ENCODE data around the gene LMBR1L.
"Not testable (repeated sequence)": the region's sequence is repeated elsewhere in the genome, so short reads cannot be mapped to it uniquely, and the experiment has no call there.

Gene LMBR1L

DNA sequence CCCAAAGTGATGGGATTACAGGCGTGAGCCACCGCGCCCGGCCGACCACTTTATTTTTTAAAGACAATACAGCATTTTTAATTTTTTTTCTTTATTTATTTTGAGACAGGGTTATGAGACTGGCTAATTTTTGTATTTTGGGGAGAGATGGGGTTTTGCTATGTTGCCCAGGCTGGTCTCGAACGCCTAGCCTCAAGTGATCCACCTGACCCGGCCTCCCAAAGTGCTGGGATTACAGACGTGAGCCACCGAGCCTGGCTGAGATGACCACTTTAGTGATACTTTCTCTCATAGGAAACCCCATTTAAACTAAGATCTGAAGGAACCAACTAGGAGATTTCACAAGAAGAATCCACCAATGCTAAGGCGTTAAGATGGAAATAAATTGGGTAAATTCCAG lies 39.7 kb downstream of the LMBR1L start:
- ATAC-seq: no peak
- Mint-ChIP-seq H3K27ac (peak overlapping the region; percentile 84), H3K9me3 (no peaks in the 10 kb centered on the region), H3K4me1 (peaks cover 18% of the 10 kb centered on the region), H3K4me3 (no peak overlapping the region), H3K27me3 (no peaks in the 10 kb centered on the region), H3K36me3 (no peaks in the 10 kb centered on the region)

DNA sequence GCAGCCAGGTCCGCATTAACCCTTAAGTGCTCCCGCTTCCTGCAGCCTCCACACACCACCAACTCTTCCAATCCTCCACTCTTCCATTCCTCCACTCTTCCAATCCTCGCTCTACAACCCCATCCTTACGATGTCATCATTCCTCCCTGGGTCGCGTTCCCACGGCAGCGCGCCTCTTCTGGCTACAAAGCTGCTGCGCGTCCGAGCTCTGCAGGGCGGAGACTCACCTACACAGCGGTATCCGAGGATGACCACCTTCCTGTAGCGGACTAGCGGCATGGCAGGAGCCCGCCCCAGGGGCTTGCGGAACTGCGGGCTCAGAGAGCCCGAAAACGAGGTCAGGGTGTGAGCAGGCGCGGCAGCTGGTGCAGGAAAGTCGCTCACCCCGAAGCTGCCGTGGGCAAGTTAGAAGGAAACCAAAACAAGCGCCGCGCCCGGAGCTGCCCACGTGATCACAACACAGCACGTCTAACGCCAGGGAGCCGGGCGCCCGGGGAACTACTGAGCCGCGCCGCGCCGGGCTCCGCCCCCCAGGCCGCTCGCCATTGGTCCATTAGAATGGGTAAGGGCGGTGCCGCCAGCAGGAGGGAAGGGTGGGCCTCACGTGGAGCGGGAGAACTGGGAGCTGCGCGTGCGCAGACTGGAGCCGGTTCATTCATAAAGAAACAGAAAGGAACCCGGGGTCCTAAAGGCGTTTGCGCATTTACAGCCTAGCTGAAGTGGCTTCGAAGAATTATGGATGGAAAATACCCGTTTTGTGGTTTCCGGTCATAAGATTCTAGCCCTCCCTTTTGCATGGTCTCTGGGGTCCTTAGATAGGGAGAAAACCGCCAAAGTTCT lies 40.9 kb downstream of the LMBR1L start, which contains the start of gene RHEBL1:
RHEBL1 (minus strand) TSS at position 473 of the 840 bp plus-strand sequence; CDS start at position 279, 194 bp downstream.
- H3K9me3 Mint-ChIP-seq: no peaks in the 10 kb centered on the region
- H3K36me3 Mint-ChIP-seq: no peaks in the 10 kb centered on the region
- ATAC-seq: peak; percentile 100

DNA sequence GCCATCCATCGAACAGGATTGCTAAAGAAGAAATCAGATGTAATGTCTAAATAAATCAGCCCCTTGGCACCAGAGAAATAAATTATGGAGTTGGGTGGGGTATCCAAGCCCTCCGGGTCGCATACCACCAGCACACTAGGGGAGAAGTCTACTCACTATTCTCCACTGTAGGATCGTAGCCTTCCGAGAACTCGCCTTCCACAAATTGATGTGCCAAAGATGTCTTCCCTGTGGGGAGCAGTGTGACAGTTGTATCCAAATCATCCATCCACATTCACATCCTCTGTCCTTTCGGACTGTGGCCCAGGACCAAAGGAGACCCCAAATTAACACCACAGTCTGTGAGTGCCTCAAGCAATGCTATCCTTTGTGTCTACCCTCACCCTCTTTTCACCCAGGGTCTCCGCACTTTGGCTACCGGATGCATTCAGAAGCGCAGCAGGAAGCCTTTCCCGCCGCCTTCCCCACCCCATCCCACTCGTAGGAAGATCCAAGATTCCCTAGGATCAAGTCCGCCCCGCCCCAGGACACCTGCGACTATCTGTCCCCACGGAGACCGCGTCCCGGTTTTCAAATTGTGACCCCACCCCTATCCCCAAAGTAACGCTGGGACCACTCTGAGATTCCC lies 41.7 kb downstream of the LMBR1L start:
- Mint-ChIP-seq H3K9me3 (no peaks in the 10 kb centered on the region), H3K27ac (peak overlapping the region; percentile 84), H3K36me3 (no peaks in the 10 kb centered on the region), H3K4me1 (peaks cover 21% of the 10 kb centered on the region), H3K4me3 (peak overlapping the region; percentile 94), H3K27me3 (no peaks in the 10 kb centered on the region)
- ATAC-seq: no peak

More for the DNA sequence above, 40.9 kb downstream of the LMBR1L start, which contains the start of gene RHEBL1:
- H3K27ac Mint-ChIP-seq: peak within 1 kb of the TSS; percentile 84
- peak within 1 kb of the TSS; percentile 94 for H3K4me3 Mint-ChIP-seq
- H3K27me3 Mint-ChIP-seq: no peaks in the 10 kb centered on the region
- peaks cover 18% of the 10 kb centered on the region for H3K4me1 Mint-ChIP-seq

DNA sequence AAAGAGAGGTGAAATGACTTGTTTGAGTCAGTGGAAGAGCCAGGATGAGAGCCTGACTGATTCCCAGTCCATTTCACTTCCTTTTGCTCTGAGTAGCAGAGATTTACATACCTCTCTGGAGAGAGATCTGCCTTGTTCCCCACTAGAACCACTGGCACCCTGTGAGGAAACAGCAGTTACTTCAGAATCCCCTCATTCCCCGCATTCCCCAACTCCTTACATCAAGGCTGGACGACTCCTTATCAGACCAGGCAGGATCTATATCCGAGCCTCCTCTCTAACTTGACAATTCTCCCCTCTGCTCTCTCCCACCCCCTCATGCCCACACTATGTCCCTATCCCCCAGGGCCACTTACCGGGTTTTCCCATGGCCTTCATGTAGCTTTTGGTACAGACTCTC lies 44.5 kb downstream of the LMBR1L start:
- H3K4me3 Mint-ChIP-seq: no peak overlapping the region
- no peak for ATAC-seq
- H3K36me3 Mint-ChIP-seq: no peaks in the 10 kb centered on the region
- peaks cover 29% of the 10 kb centered on the region for H3K4me1 Mint-ChIP-seq
- H3K27me3 Mint-ChIP-seq: no peaks in the 10 kb centered on the region
- H3K9me3 Mint-ChIP-seq: no peaks in the 10 kb centered on the region
- H3K27ac Mint-ChIP-seq: no peak overlapping the region

DNA sequence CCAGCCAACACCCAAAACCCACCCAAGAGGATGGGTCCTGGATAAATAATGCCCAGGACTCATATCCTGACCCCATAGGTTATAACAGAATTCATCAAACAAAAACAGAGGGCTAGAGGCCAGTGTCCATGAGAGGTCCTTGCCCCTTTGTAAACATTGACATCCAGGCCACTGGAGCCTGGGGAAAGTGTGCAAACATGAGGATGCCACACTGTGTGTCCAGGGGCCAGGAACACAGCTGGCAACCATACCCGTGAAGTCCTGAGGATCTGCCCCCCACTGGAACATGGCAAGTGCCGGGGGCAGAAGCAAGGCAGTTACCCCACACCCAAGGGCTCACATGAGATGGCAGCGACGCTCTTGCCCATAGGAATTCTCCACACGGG lies 45.9 kb downstream of the LMBR1L start:
- Mint-ChIP-seq H3K27me3 (no peaks in the 10 kb centered on the region), H3K9me3 (no peaks in the 10 kb centered on the region), H3K4me3 (no peak overlapping the region)

DNA sequence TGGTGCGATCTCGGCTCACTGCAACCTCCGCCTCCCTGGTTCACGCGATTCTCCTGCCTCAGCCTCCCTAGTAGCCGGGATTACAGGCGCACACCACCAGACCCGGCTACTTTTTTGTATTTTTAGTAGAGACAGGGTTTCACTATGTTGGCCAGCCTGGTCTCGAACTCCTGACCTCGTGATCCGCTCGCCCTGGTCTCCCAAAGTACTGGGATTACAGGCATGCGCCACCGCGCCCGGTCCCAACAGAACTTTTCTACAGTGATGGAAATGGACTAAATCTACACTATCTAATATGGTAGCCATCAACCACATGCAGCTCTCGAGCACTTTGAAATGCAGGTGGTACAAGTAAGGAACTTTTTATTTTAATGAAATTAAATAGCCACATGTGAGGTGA lies 48.7 kb downstream of the LMBR1L start:
- Mint-ChIP-seq H3K4me3 (peak overlapping the region; percentile 12), H3K4me1 (peaks cover 41% of the 10 kb centered on the region)
- not testable (repeated sequence) for H3K27ac Mint-ChIP-seq, ATAC-seq, H3K9me3 Mint-ChIP-seq, H3K27me3 Mint-ChIP-seq, H3K36me3 Mint-ChIP-seq

More for the DNA sequence above, 45.9 kb downstream of the LMBR1L start:
- peaks cover 26% of the 10 kb centered on the region for H3K4me1 Mint-ChIP-seq
- H3K36me3 Mint-ChIP-seq: no peaks in the 10 kb centered on the region
- ATAC-seq: no peak
- no peak overlapping the region for H3K27ac Mint-ChIP-seq

DNA sequence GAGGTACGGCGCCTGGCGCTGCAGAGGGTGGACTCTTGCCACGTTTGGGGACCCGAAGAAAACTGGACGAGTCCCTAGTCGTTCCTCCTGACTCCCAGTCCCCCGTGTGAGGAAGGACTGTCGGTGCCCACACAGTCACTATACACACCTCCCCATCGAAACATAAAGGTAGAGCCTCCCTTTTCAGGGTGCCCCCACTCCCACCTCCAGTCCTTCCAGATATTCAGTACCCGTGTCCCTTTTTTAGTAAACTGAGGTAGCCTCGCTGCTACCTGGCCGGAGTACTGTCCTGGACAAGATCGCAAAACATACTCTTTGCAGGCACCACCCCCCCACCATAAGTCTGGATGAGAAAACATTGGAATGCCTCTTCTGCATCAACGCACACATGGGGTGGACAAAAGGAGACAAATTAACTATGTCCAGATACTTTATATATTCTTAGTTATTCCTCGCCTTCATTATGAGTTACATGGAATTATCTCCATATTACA lies 49.4 kb downstream of the LMBR1L start:
- Mint-ChIP-seq H3K27me3 (no peaks in the 10 kb centered on the region), H3K36me3 (no peaks in the 10 kb centered on the region), H3K4me1 (peaks cover 49% of the 10 kb centered on the region), H3K9me3 (no peaks in the 10 kb centered on the region), H3K27ac (peak overlapping the region; percentile 97), H3K4me3 (peak overlapping the region; percentile 97)
- ATAC-seq: peak; percentile 14

DNA sequence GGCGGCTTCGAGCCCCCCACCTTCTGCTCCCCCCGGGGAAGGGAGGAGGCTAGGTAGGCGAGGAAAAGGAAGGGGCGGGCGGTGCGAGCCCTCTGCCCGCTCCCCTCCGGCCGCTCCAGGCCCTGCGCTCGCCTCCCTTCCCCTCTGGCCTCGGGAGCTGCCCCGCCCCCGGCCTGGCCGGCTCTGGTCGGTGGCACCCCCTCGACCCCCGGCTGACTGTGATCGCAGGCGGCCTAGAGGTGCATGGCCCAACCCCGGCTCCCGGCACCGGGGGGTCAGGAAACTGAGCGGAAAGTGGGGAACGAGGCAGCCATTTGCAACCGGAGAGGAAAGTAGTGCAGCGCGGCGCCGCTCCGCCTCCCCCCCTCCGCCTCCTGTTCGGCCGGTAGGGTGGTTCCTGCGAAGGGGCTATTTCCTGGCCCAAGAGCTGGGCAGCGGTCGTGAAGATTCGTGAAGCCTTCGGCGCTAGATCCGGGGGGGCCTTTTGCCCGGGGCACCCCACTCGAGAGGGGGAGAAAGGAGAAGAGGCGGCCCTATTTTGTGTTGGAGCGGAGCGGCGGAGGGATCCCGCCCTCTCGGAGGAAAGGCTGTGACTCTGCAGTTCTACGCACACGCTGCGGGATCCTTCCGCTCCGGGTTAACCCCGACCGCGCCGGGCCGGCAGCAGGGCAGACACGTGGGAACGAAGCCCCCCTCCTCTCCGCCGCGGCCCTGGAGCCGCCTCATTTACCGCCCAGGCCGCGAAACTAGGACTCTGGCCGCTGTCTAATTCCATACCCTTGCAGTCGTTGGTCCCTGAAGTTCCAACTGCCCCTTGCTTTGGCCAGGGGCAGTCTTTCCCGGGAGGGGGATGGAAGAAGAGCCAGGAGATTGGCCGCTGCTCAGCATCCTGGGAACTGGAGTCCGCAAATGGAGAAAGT lies 50.1 kb downstream of the LMBR1L start, which contains the start of gene KMT2D:
KMT2D (minus strand) TSS at position 558 of the 920 bp plus-strand sequence. CDS start 5,470 bp downstream, outside the sequence.
- Mint-ChIP-seq H3K9me3 (no peaks in the 10 kb centered on the region), H3K4me1 (peaks cover 56% of the 10 kb centered on the region), H3K36me3 (peaks cover 6% of the 10 kb centered on the region), H3K4me3 (peak within 1 kb of the TSS; percentile 97), H3K27ac (peak within 1 kb of the TSS; percentile 97), H3K27me3 (no peaks in the 10 kb centered on the region)
- ATAC-seq: peak; percentile 87

DNA sequence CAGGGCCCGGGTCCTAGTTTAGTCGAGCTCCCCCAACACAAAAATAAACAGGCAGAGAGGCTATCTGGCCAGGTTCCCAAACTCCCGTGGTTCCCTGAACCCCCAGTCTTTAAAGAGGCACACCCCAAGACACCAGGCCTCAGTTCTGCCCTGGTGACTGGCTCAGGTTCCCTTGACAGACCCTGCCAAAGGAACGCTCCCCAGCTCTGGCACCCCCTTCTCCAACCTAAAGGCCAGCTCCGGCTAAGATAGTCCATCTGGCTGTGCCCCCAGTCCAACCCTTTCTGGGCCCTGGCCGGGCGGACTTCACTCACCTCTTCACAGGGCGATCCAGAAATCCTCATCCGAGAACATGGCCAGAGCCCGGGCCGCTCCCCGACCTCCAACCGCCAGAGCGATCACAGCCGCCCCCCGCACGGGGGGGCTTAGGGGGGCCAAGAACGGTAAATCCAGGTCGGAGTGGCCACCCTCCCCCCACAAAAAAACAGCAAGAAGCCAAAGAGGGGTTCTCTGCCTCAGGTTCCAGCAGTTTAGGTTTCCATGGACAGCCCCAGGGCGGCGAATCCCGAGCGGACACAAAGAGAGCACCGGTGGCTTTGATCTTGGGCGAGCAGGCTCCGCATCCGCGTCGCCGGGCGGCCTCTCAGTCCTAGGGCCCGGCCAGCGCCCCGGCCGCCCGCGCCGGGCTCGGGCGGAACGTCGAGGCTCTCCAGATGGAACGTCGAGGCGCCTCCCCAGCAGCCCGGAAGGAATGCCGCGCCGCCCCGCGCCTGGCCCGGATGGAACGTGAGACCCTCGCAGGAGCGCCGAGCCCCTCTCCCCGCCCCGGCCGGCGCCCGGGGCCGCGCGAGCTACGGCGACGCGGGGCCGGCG lies 51.1 kb downstream of the LMBR1L start:
- Mint-ChIP-seq H3K27ac (peak overlapping the region; percentile 97), H3K4me1 (peaks cover 65% of the 10 kb centered on the region), H3K36me3 (peaks cover 16% of the 10 kb centered on the region), H3K9me3 (no peaks in the 10 kb centered on the region), H3K27me3 (no peaks in the 10 kb centered on the region), H3K4me3 (peak overlapping the region; percentile 86)
- peak; percentile 31 for ATAC-seq

DNA sequence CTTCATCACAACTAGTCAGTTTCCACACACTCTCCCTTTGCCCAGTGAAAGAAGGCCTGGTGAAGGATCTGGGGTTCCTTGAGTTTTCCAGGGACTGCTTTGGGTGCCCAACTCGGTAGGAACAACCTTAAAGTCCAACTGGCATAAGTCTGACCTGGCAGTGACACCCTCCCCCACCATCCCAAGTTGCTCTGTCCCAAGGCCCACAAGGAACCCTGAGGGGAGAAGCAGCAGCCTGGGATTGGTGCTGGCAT lies 51.7 kb downstream of the LMBR1L start:
- Mint-ChIP-seq H3K27ac (peak overlapping the region; percentile 83), H3K27me3 (no peaks in the 10 kb centered on the region), H3K4me3 (peak overlapping the region; percentile 86), H3K36me3 (peaks cover 21% of the 10 kb centered on the region), H3K9me3 (no peaks in the 10 kb centered on the region), H3K4me1 (peaks cover 68% of the 10 kb centered on the region)
- no peak for ATAC-seq

DNA sequence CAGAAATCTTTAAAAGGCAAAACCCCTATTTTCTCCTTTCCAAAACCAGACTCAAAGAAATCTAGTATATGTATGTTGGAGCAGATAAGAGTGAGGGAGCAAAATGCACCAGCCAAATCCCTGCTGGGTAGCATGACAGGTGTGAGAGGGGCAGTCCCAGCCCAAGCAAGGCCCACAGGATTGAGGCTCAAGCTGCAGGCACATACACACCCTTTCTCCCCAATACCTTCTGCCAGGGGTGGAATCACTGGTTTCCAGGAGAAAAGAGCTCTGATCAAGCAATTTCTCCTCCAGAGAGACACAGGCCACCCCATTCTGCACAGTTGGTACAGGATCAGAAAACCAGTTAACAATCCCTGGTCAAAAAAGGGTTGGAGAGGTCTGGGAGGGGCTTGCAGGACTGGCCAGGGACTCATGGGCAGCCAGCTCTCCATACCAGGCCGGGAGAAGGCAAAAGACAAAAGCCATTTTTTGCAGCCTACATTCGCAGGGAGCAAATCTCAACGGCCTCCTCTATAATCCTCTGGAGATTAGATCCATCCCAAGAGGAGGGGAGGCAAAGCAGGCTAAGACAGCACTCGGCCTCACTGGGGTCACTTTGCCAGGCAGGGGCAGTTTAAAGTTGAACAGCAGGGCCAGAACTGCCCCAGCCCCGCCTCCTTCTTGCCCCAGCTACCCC lies 52.1 kb downstream of the LMBR1L start:
- Mint-ChIP-seq H3K27ac (peak overlapping the region; percentile 83), H3K36me3 (peaks cover 22% of the 10 kb centered on the region), H3K4me1 (peaks cover 65% of the 10 kb centered on the region), H3K4me3 (peak overlapping the region; percentile 86), H3K27me3 (no peaks in the 10 kb centered on the region), H3K9me3 (no peaks in the 10 kb centered on the region)
- ATAC-seq: no peak

DNA sequence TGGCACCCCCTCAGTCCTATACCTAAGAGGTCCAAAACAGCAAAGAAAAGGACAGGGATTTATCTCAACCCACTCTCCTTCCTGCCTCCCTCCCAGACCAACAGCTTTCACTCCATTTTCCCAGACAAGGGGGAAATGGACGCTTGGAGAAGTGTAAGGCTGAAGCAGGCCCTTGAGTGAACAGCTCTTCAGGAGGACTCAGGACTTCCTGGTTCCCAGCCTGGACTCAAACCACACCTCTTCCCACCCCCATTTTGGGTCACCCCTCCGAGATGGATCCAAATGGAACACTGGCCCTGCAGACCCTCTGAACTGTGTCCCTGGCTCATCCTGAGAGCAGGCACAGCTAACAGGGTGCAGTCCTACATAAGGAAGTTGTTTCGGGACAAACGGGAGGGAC lies 52.8 kb downstream of the LMBR1L start:
- Mint-ChIP-seq H3K27ac (peak overlapping the region; percentile 83), H3K4me3 (peak overlapping the region; percentile 86), H3K4me1 (peaks cover 65% of the 10 kb centered on the region), H3K27me3 (no peaks in the 10 kb centered on the region), H3K9me3 (no peaks in the 10 kb centered on the region), H3K36me3 (peaks cover 28% of the 10 kb centered on the region)
- ATAC-seq: no peak

DNA sequence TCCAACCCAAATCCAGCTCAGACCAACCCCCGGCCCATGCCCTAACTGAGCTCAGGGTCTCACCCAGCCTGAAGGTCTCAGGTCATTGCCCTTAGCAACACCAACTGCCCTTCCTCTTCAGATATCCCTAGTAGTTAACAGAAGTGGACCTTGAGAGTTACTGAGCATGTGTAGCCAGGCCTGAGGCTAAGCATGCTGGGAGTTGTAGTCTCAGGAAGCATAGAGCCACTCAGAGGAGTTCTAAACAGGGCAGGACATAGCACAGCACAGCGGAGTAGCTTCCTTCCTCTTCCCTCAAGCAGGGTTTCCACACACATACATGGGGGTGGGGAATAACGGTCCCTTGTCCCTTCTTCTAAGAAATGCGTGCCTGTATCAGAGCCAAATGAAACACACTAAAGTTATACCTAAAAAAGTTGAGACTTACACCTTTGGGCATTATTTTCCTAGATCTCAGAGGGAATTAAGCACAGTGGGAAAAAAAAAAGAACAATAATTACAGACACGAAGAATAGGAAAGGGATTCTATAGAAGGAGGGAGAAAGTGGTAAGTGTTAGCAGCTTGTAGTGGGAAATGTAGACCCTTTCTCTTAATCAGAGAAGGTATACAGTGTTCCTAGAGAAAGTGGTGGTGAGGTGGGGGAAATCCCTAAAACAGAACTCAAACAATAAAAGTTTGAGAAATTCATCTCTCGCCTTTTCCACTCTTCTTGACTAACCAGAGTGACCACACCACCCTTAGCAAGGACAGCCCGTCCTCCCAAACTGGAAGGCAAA lies 54.5 kb downstream of the LMBR1L start:
- Mint-ChIP-seq H3K9me3 (no peaks in the 10 kb centered on the region), H3K4me1 (peaks cover 61% of the 10 kb centered on the region), H3K27ac (peak overlapping the region; percentile 83), H3K27me3 (no peaks in the 10 kb centered on the region), H3K4me3 (peak overlapping the region; percentile 86), H3K36me3 (peaks cover 45% of the 10 kb centered on the region)
- peak; percentile 76 for ATAC-seq
